Measurements from ENCODE around the gene PSMC2.
A peak's percentile ranks its signal among the peaks of the same experiment; 100 is the strongest.

Gene PSMC2

DNA sequence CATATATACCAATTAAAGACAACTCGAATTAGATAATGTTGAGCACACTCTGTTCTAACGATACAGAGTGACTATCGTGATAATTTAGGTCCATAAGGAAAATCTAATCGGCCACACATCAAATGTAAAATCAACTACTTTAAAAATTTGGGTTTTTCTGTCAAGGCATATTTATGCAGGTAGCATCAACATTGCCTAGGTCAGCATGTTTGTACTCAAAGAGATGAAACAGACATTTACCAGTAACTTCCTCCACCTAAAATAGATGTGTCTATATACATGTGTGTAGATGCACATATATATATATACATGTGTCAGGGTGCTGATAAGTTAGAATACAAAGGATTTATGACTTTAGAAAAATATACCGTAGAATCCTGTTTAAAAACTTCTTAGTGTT is 22.0 kb downstream of the PSMC2 start:
- FAIRE-seq (no peak), DNase-seq (ENCODE audit: insufficient read length, low spot score) (no peak)
- TF ChIP-seq POLR2AphosphoS5 (IDR thresholded peaks at IDR 0.05; ENCODE audit: low read depth, low read length) (no peak), PAX5 (IDR thresholded peaks at IDR 0.05; ENCODE audit: insufficient read depth, low read length, severe bottlenecking) (no peak), SPI1 (IDR thresholded peaks at IDR 0.05; ENCODE audit: low read depth, low read length) (no peak)

DNA sequence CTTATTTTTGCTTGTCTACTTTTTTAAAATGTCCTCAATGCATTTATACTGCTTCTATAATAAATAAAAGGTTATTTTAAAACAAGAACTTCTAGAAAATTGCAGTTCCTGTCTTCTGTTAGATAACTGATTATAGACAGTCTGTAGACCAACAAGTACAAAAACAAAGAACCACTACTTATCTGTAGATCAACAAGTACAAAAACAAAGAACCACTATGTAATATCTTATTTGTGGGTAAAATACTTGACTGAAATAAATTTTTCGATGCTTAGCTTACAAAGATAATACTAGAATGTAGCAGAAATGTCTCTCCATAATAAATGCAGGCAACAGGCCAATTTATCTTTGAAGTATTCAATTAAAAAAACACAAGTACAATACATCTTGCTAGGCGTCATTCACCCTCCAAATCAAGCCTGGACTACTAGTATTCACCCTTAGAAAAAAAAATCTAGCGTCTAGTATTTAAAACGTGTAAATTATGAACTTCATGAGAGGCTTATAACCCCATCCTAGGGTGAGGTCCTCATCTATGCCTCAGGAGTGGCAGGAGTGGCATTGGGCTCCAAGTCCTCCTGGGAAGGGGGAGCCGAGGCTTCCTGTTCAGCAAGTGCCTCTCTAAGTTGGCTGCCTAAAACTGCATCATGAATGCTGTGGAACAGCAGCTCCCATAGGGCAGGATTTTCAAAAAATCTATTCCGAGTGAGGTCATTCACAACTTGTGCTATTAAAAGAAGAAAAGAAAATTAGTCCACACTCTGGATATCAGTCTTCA is 26.6 kb downstream of the PSMC2 start:
- TF ChIP-seq POLR2AphosphoS5 (IDR thresholded peaks at IDR 0.05; ENCODE audit: low read depth, low read length) = no peak
- TF ChIP-seq TAF1 (IDR thresholded peaks at IDR 0.05; ENCODE audit: low read depth, low read length) = no peak
- no peak for TF ChIP-seq POU2F2 (IDR thresholded peaks at IDR 0.05; ENCODE audit: low read depth, low read length)
- TF ChIP-seq PAX5 (IDR thresholded peaks at IDR 0.05; ENCODE audit: insufficient read depth, low read length, severe bottlenecking) = no peak
- no peak for TF ChIP-seq POLR2A (IDR thresholded peaks at IDR 0.05; ENCODE audit: low read depth, low read length)
- TF ChIP-seq SPI1 (IDR thresholded peaks at IDR 0.05; ENCODE audit: low read depth, low read length) = no peak
- no peak for DNase-seq (ENCODE audit: insufficient read length, low spot score)
- FAIRE-seq = no peak

DNA sequence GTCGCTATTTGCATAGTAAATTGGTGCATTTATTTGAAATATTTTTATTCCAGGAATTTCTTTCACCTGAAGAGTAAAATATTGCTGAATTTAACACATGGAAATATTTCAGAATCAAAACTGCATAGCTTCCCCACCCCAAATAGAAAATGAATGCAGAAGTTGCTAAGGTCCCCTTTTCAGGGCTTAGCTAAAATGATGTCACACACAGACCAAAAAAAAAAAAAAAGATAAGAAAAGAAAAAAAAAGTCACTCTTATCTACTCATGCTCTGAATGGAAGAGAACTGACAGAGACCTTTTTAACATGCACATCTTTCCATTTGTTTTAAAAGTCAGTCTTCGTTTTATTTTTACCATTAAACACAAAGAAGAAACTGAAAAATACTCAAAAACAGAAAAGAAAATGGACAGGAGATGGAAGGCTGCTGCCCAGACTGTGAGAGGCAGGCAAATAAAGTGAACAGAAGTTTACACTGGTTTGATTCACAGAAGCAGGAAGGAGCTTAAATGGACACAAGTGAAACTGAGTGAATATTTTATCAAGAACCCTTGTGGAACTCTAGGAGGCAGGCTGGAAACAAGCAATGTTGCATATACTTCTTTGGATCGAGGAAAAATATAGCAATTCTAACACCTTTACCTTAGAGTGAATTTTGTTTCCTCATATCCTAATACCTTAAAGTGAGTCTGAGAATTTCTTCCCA is 32.0 kb downstream of the PSMC2 start:
- DNase-seq (ENCODE audit: insufficient read length, low spot score) = no peak
- TF ChIP-seq POLR2AphosphoS5 (IDR thresholded peaks at IDR 0.05; ENCODE audit: low read depth, low read length) (no peak), PAX5 (IDR thresholded peaks at IDR 0.05; ENCODE audit: insufficient read depth, low read length, severe bottlenecking) (no peak), TAF1 (IDR thresholded peaks at IDR 0.05; ENCODE audit: low read depth, low read length) (no peak), SPI1 (IDR thresholded peaks at IDR 0.05; ENCODE audit: low read depth, low read length) (no peak), POU2F2 (IDR thresholded peaks at IDR 0.05; ENCODE audit: low read depth, low read length) (no peak), POLR2A (IDR thresholded peaks at IDR 0.05; ENCODE audit: low read depth, low read length) (no peak)
- FAIRE-seq = no peak

DNA sequence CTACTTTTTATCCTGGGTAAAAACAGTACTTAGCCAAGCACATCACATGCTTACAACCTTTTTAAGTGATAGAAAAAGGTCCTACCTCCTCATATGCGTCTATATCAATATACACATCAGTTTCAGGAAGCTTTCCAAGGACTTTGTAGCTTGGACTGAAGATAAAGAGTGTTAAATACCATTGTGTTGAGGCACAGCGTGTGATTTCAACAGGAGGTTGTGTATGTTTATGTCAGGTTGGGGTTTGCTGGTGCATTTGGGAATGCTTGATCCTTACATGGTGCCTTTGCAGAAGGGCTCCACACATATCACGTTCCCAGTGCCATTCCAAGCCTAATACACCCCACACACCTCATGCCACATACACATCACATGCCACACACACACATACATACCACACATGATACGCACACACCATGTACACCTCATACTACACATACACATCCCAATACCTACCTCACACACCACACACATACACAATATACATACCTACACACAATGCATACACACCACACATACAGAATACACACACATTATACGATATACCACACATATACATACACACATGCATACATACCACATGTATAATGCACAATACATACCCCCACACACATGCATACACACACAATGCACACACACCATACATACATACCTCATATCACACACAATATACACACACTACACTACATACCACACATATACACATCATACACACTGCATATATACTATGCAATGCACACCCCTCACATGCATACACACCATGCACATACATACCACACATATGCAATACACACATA is 33.1 kb downstream of the PSMC2 start:
- FAIRE-seq (peak; percentile 93), DNase-seq (ENCODE audit: insufficient read length, low spot score) (no peak)
- TF ChIP-seq POU2F2 (IDR thresholded peaks at IDR 0.05; ENCODE audit: low read depth, low read length) (no peak), TAF1 (IDR thresholded peaks at IDR 0.05; ENCODE audit: low read depth, low read length) (no peak), SPI1 (IDR thresholded peaks at IDR 0.05; ENCODE audit: low read depth, low read length) (no peak)

DNA sequence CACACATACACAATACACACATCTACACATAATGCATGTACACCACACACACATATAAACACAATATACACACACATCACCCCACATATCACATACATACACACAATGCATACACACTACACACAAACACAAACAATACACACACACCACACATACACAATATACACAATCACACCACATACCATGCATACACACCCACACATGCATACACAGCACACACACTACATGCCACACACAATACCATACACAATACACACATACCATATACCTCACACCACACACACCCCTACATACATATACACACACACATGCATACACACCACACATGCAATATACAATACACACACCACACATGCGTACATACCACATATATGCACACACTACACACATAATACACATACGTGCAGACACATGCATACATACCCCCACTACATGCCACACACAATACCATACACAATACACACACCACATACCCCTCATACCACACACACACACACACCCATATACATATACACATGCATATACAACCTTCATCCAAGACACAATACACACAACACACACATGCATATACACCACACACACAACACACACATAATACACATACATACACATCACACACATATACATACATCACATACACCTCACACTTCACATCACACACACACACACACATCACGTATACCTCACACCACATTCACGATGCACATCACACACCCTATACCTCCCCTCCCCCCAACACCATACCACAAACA is 34.0 kb downstream of the PSMC2 start:
- DNase-seq (ENCODE audit: insufficient read length, low spot score) (no peak), FAIRE-seq (no peak)
- TF ChIP-seq SPI1 (IDR thresholded peaks at IDR 0.05; ENCODE audit: low read depth, low read length) = no peak
- no peak for TF ChIP-seq POU2F2 (IDR thresholded peaks at IDR 0.05; ENCODE audit: low read depth, low read length)
- no peak for TF ChIP-seq POLR2AphosphoS5 (IDR thresholded peaks at IDR 0.05; ENCODE audit: low read depth, low read length)
- no peak for TF ChIP-seq TAF1 (IDR thresholded peaks at IDR 0.05; ENCODE audit: low read depth, low read length)
- TF ChIP-seq POLR2A (IDR thresholded peaks at IDR 0.05; ENCODE audit: low read depth, low read length) = no peak
- no peak for TF ChIP-seq PAX5 (IDR thresholded peaks at IDR 0.05; ENCODE audit: insufficient read depth, low read length, severe bottlenecking)

DNA sequence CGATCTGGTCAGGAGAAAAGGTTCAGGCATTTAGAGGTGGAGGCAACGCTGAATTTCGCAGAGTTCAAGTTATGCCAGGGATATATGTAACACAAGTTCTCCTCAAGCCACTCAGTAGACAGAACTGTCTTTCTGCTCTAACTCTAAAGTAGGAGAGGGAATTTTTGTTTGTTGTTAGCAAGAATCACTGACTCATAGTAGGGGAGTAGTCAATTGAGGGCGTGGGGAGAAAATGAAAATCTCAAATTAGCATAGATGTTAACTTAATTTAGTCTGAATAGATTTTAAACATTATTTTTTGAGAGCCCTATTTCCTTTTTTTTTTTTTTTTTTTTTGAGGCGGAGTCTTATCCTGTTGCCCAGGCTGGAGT is 34.6 kb downstream of the PSMC2 start:
- FAIRE-seq (no peak), DNase-seq (ENCODE audit: insufficient read length, low spot score) (no peak)
- TF ChIP-seq SPI1 (IDR thresholded peaks at IDR 0.05; ENCODE audit: low read depth, low read length) = no peak
- TF ChIP-seq POU2F2 (IDR thresholded peaks at IDR 0.05; ENCODE audit: low read depth, low read length) = no peak
- TF ChIP-seq TAF1 (IDR thresholded peaks at IDR 0.05; ENCODE audit: low read depth, low read length) = no peak

DNA sequence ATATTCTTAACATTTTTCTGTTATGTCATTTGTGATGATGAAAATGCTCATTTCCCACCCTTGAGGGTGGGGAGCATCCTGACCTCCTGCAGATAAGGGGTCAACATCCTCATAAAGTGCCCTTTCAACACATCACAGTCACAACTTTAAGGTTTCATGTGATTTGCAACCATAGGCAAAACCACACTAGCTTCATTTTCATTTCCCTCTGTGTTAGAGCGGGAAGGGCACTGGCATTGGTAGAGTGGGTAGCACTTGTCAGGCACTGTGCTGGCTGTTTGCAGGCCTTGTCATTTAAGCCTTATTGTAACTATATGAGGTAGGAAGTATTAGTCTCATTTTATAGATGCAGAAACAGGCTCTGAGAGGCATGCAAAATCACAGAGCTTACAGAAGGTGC is 39.8 kb downstream of the PSMC2 start:
- no peak for TF ChIP-seq TAF1 (IDR thresholded peaks at IDR 0.05; ENCODE audit: low read depth, low read length)
- TF ChIP-seq POLR2AphosphoS5 (IDR thresholded peaks at IDR 0.05; ENCODE audit: low read depth, low read length) = no peak
- TF ChIP-seq SPI1 (IDR thresholded peaks at IDR 0.05; ENCODE audit: low read depth, low read length) = no peak
- no peak for DNase-seq (ENCODE audit: insufficient read length, low spot score)
- no peak for FAIRE-seq

DNA sequence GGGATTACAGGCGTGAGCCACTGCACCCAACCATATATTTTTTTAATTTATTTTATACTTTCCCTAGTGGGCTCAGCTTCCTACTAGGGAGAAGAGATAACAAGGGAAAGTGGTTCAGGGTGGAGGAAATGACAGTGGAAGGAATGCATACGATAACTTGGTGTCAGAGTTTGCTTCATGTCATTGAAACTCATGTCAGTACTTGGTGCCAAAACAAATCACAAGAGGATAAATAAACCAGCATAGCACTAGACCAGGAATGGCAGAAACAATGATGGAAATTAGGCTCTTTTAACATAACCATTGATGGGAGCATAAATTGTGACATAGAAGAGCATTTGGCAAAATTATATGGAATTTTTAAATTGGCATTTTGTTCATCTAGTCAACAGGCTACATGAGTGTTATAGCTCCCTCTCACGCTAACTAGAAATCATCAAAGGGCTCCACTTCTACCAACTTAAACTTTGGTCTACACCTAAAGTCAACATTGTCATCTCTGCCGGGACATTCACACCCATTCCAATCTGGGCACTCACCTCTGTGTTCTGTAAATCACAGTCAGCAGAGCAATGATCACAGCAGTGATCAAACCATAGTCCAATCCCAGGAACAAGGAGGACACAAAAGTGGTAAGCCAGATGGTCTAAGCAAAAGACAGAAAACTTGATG is 41.2 kb downstream of the PSMC2 start:
- no peak for FAIRE-seq
- TF ChIP-seq PAX5 (IDR thresholded peaks at IDR 0.05; ENCODE audit: insufficient read depth, low read length, severe bottlenecking) (no peak), SPI1 (IDR thresholded peaks at IDR 0.05; ENCODE audit: low read depth, low read length) (no peak), POU2F2 (IDR thresholded peaks at IDR 0.05; ENCODE audit: low read depth, low read length) (no peak)
- no peak for DNase-seq (ENCODE audit: insufficient read length, low spot score)

DNA sequence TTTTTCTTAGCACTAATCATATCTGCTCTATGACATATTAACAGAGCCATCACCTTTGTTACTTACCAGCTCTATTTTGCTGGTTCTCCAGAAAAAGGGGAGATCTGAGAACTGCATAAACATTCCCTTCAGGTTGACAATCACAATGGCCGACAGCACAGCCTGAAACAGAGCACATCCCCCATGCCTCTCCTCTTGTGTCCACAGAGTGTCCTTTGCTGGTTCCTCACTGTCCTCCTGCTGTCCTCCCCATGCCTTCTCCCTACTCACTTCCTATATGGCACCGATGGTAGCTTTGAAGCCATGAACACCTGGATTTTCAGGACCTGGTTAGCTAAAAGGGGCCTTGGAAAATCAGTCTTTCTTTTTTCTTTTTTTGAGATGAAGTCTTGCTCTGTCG is 41.8 kb downstream of the PSMC2 start:
- FAIRE-seq = no peak
- DNase-seq (ENCODE audit: insufficient read length, low spot score) = no peak
- TF ChIP-seq PAX5 (IDR thresholded peaks at IDR 0.05; ENCODE audit: insufficient read depth, low read length, severe bottlenecking) (no peak), POU2F2 (IDR thresholded peaks at IDR 0.05; ENCODE audit: low read depth, low read length) (no peak), POLR2A (IDR thresholded peaks at IDR 0.05; ENCODE audit: low read depth, low read length) (no peak), SPI1 (IDR thresholded peaks at IDR 0.05; ENCODE audit: low read depth, low read length) (no peak), POLR2AphosphoS5 (IDR thresholded peaks at IDR 0.05; ENCODE audit: low read depth, low read length) (no peak), TAF1 (IDR thresholded peaks at IDR 0.05; ENCODE audit: low read depth, low read length) (no peak)

Data from GM12891 (cell line).